Putamen (tissue), 1 donor: ENCODE data around the gene GHR.
A peak's percentile ranks its signal among the peaks of the same experiment; 100 is the strongest.
"Not testable (repeated sequence)": the region's sequence is repeated elsewhere in the genome, so short reads cannot be mapped to it uniquely, and the experiment has no call there.

Experiments used
- DNase-seq: peaks from one replicate; pipeline ENCODE4 v3.0.0-alpha.2; 2016; ENCODE audit warnings: low spot score

Gene GHR

GRCh38 chr5:42569953-42570548 lies 146.8 kb downstream of the GHR start:
- DNase-seq = no peak

DNA sequence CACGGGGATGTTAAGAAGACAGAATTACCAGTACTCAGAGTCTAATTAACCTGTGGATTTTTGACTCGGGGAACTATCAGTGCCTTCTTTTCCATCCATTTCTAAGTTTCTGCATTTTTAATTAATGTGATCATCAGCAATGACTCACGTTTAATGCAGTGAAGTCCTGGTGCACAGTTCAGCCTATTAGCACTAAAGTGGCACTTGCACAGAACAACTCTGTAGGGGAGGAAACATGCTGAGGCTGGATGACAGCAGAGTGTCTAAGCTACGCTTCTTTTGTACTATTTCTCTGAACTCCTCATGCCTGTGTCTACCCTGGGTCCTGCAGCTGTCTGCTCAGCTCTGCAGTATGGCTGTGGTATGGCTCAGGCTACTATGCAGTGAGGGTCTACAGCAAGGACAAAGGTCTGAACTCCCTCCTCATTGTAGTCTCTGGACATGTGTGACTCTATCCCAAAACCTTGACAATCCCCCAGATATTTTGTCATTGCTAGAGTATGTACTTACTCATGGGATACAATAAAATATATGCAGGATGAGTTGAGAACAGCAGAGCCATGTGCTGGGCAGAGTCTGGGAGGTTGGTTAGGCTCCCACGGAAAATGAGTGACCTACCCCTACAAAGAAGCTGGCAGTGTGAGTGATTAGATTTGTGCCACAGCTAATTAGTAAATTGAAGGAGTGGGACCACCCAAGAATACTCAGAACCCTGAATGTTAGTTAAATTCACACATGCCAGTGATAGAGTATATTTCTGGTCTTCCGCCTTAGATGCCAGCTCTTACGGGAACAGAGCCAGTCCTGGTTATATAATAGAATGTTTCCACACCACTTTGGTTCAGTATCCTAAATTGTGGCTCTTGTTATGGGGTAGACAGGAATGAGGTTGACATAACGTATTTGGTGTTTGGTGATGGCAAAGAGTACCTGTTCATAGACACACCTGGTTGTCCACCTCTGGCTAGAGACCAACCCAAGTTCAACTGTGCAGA lies 148.0 kb downstream of the GHR start:
- DNase-seq = no peak

GRCh38 chr5:42572313-42572712 lies 149.1 kb downstream of the GHR start:
- DNase-seq = no peak

DNA sequence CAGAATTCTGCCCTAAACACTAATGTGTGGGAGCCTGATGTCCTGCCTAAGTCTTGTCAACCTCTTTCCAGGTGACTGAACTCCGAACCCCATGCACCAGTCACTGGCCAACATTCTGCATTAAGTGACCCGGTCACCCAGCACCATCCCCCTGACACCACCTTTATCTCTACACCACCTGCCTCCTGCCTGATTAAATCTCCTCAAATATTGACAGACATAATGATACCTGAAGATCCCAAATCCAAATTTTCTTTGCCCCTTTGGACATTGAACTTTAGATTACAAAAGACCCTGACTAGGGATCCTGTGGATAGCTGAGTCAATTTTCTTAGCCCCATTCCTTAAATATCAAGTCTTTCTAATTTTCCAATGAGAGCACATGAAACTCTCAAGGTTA lies 150.1 kb downstream of the GHR start:
- no peak for DNase-seq

DNA sequence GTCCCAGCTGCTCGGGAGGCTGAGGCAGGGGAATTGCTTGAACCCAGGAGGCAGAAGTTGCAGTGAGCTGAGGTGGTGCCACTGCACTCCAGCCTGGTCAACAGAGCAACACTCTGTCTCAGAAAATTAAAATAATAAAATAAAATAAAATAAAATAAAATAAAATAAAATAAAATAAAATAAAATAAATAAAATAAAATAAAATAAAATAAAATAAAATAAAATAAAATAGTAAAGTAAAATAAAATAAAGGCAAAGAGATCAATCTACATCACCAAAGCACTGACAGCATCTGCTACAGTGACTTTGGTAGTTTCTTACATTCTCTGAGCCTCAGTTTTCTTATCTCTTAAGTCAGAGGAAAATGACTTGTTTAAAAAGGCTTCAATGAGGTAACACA lies 152.7 kb downstream of the GHR start:
- DNase-seq = not testable (repeated sequence)

DNA sequence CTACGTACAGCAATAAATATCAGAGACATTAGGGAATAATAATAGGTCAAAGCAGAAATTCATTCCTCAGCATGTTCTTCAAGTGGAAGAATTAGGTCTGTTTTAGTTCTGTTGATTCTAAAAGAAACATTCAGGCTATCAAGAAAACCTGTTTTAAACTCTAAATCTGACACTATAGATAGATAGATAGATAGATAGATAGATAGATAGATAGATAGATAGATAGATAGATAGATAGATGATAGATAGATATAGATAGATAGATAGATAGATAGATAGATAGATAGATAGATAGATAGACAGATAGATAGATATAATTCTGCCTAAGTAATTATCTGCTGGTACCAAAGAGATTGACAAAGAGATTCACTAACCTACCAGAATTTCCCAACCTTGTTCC lies 155.7 kb downstream of the GHR start:
- DNase-seq = not testable (repeated sequence)

DNA sequence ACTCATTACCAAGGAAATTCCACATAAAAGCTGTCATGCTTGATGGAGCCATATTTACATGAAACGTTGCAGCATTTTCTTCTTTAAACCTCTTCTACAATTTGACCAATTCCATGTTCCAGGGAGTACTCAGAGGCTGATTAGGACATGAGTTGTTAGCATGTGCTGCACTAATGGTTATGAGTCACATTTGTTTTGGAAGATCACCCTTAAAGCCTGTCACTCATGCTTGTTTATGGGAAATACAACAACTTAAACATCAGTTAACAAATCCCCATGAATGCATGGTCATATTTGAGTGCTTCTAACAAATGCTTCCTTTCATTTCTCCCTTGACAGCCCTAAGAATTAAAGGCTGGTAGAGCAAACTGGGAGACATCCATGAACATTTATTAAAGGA lies 156.1 kb downstream of the GHR start:
- no peak for DNase-seq

GRCh38 chr5:42581845-42582244 lies 158.6 kb downstream of the GHR start:
- no peak for DNase-seq

GRCh38 chr5:42582723-42583122 lies 159.5 kb downstream of the GHR start:
- DNase-seq = no peak

- peak; percentile 26 for DNase-seq
These were observed 160.1 kb downstream of the GHR start for GRCh38 chr5:42583322-42583721.

DNA sequence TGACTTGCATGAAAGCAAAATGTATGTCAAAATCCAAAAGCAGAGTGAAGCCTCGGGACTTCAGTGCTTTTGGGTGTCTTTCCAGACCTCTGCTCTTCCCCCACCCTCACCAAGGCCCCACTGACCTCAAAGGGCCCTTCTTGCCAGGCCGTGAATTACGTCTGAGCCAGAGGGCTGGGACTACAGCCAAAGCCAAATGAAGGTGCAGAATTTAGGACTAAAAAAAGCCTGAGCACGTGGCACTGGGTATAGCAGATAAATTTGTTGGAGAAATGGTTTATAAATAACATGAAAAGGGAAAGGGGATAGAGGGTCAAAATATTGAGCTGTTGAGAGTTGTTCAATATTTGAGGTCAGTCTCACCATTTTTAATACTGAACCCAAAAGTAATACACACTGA lies 163.4 kb downstream of the GHR start:
- DNase-seq = peak; percentile 11

DNA sequence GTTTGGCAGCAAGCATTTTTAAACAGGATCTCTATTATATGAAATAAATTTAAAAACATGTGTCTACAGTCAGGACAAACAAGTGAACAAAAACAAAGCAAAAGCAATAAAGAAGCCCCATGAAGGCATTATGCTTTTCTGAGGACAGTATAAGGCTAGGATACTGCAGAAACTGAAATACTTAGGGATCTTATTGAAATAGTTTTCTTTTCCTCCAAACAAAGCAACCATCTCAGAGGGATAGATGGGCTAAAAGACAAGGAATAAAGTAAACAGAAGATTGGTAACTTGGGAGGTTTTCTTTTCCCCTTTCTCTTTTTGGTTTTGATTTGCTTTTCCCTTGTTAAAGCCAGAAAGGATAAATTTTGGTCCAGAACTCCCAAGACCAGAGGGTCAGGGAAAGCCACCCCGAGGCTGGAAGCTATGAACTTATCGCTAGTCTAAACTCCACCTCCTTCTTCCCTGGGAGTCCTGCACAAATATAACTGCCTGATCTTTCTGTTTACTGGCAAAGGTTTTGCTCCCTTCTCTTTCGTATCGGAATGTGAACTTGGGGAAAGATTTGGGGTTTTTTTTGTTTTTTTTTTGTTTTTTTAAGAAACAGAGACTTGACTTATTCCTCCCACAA lies 164.0 kb downstream of the GHR start:
- DNase-seq = no peak

GRCh38 chr5:42590566-42590965 lies 167.3 kb downstream of the GHR start:
- DNase-seq = no peak

DNA sequence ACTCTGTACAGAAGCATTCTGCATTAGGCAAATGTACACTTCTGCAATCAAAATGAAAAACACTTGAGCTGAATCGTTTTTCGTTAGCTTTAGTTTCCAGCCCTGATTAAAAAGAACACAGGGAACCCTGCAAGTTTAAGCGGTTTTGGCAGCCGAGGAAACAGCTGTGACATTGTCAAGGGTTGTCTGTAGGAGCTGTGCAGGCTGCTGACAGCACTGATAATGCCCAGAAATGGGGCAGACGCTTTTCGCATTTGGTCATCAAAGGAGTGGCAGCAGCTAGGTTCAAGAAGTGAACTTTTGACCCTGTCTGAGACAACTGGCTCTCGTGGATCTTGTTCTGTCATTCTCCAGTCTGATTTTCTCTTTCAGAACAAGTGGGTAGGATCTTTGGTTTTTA lies 167.8 kb downstream of the GHR start:
- peak; percentile 19 for DNase-seq

GRCh38 chr5:42592401-42593140 lies 169.3 kb downstream of the GHR start:
- DNase-seq = no peak

DNA sequence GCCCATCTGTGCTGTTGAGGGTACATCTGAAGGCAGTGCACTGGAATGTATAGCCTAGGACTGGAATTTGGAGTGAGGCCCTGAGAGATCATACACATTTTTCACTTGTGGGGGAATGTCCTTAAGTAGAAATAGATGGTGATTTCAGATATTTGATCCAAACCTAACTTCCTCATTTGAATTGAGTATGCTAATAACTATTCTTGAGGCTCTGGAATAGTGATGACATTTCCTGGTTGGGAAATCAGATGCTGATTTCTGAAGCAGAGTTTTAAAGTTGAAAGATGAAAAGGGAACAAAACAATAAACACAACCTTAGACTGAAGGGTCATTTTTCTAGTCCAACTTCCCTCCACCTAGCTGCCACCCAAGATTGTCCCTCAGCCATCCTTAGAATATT lies 170.4 kb downstream of the GHR start:
- no peak for DNase-seq

DNA sequence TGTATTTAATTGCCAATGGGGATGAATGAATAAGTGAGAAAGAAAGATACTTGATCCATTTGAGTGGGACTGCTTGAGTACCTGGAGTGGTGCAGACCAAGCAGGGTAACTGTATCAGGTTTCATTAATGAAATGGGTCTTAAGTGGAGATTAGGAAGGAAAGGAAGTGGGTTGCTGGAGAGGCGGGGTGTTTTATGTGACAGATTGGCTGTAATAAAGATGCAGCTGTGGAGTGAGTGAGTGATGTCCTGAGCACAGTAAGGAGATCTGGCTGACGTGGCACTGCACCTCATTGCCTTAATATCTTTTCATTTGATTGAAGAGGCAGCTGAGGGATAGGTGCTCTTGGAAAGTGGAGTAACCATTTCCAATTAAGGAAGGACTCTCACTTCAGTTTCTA lies 172.4 kb downstream of the GHR start:
- DNase-seq = no peak

- no peak for DNase-seq
These were observed 173.6 kb downstream of the GHR start for GRCh38 chr5:42596817-42597216.

- no peak for DNase-seq
These were observed 174.2 kb downstream of the GHR start for GRCh38 chr5:42597318-42597937.

GRCh38 chr5:42598311-42598710 lies 175.1 kb downstream of the GHR start:
- DNase-seq = no peak

DNA sequence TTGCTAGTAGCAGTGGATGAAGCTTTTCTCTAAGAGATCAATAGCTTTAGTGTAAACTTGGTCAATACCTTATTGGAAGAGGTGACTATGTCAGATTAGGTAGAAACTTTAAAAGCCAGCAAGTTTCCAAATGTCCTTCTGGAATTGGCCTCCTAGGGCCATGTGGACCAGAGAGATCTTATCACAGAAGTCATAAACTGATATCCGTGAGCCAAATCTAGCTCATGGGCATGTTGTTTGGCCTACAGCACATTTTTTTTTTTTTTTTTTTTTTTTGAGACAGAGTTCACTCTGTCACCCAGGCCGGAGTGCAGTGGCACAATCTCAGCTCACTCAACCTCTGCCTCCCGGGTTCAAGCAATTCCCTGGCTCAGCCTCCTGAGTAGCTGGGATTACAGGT lies 175.9 kb downstream of the GHR start:
- no peak for DNase-seq

DNA sequence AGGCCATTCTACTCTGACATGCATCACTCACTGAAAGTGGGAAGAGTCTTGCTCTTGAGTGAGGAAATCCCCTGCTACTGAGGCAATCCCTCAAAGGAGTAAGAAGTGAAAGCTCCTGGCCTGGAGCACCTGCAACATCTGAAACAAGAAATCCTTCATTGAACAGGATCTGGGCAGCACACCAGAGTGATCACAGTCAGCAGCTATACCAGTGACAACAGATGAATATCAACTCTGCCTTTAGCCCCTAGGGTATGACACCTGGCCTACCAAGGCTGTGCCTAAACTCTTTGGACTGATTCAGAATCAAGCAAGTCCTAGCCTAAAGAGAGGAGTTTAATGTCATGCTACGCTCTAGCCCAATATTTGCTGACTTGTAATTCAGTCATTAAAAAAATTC lies 177.2 kb downstream of the GHR start:
- no peak for DNase-seq
